ENCODE measurements around the gene ID3.
"Not testable (repeated sequence)": the region's sequence is repeated elsewhere in the genome, so short reads cannot be mapped to it uniquely, and the experiment has no call there.

ID3 gene

GRCh38 chr1:23548704-23549143 is 10.6 kb downstream of the ID3 start:
- H3K27me3 Mint-ChIP-seq, result no peaks in the 10 kb centered on the region
- H3K4me3 Mint-ChIP-seq, result no peak overlapping the region
- no peaks in the 10 kb centered on the region for H3K9me3 Mint-ChIP-seq
- no peak overlapping the region for H3K27ac Mint-ChIP-seq
- peaks cover 25% of the 10 kb centered on the region for H3K4me1 Mint-ChIP-seq
- H3K36me3 Mint-ChIP-seq, result no peaks in the 10 kb centered on the region

- H3K27ac Mint-ChIP-seq, result no peak overlapping the region
- no peaks in the 10 kb centered on the region for H3K9me3 Mint-ChIP-seq
- peaks cover 16% of the 10 kb centered on the region for H3K4me1 Mint-ChIP-seq
- H3K27me3 Mint-ChIP-seq, result no peaks in the 10 kb centered on the region
- H3K4me3 Mint-ChIP-seq, result no peak overlapping the region
- H3K36me3 Mint-ChIP-seq, result no peaks in the 10 kb centered on the region
Observed at GRCh38 chr1:23546897-23547584, 12.3 kb downstream of the ID3 start.

- no peak overlapping the region for H3K4me3 Mint-ChIP-seq
- no peak overlapping the region for H3K27ac Mint-ChIP-seq
- H3K9me3 Mint-ChIP-seq, result no peaks in the 10 kb centered on the region
- peaks cover 10% of the 10 kb centered on the region for H3K4me1 Mint-ChIP-seq
- no peaks in the 10 kb centered on the region for H3K36me3 Mint-ChIP-seq
- no peaks in the 10 kb centered on the region for H3K27me3 Mint-ChIP-seq
Observed at GRCh38 chr1:23545851-23546250, 13.4 kb downstream of the ID3 start.

GRCh38 chr1:23544444-23545389 is 14.6 kb downstream of the ID3 start:
- Mint-ChIP-seq H3K27ac (peak overlapping the region; percentile 65), H3K36me3 (no peaks in the 10 kb centered on the region), H3K4me3 (no peak overlapping the region), H3K4me1 (peaks cover 11% of the 10 kb centered on the region), H3K27me3 (no peaks in the 10 kb centered on the region), H3K9me3 (no peaks in the 10 kb centered on the region)

GRCh38 chr1:23543707-23544443 is 15.4 kb downstream of the ID3 start:
- no peaks in the 10 kb centered on the region for H3K9me3 Mint-ChIP-seq
- H3K36me3 Mint-ChIP-seq, result no peaks in the 10 kb centered on the region
- H3K4me3 Mint-ChIP-seq, result no peak overlapping the region
- H3K4me1 Mint-ChIP-seq, result peaks cover 13% of the 10 kb centered on the region
- H3K27me3 Mint-ChIP-seq, result no peaks in the 10 kb centered on the region
- no peak overlapping the region for H3K27ac Mint-ChIP-seq

- H3K27me3 Mint-ChIP-seq, H3K4me3 Mint-ChIP-seq, H3K9me3 Mint-ChIP-seq, H3K27ac Mint-ChIP-seq, H3K36me3 Mint-ChIP-seq: not testable (repeated sequence)
- H3K4me1 Mint-ChIP-seq, result peaks cover 13% of the 10 kb centered on the region
Observed at GRCh38 chr1:23542940-23543339, 16.4 kb downstream of the ID3 start.

- H3K9me3 Mint-ChIP-seq, result no peaks in the 10 kb centered on the region
- peaks cover 11% of the 10 kb centered on the region for H3K4me1 Mint-ChIP-seq
- H3K27me3 Mint-ChIP-seq, result no peaks in the 10 kb centered on the region
- H3K36me3 Mint-ChIP-seq, result no peaks in the 10 kb centered on the region
- H3K27ac Mint-ChIP-seq, result peak overlapping the region; percentile 8
- peak overlapping the region; percentile 6 for H3K4me3 Mint-ChIP-seq
Observed at GRCh38 chr1:23539698-23540266, 19.5 kb downstream of the ID3 start.

GRCh38 chr1:23537296-23537973 is 21.9 kb downstream of the ID3 start:
- H3K36me3 Mint-ChIP-seq, result no peaks in the 10 kb centered on the region
- H3K27ac Mint-ChIP-seq, result no peak overlapping the region
- H3K9me3 Mint-ChIP-seq, result no peaks in the 10 kb centered on the region
- no peak overlapping the region for H3K4me3 Mint-ChIP-seq
- peaks cover 14% of the 10 kb centered on the region for H3K4me1 Mint-ChIP-seq
- H3K27me3 Mint-ChIP-seq, result no peaks in the 10 kb centered on the region

- H3K4me3 Mint-ChIP-seq, result no peak overlapping the region
- H3K9me3 Mint-ChIP-seq, result no peaks in the 10 kb centered on the region
- H3K36me3 Mint-ChIP-seq, result no peaks in the 10 kb centered on the region
- H3K4me1 Mint-ChIP-seq, result peaks cover 38% of the 10 kb centered on the region
- H3K27me3 Mint-ChIP-seq, result peaks cover 1% of the 10 kb centered on the region
- H3K27ac Mint-ChIP-seq, result no peak overlapping the region
Observed at GRCh38 chr1:23533246-23534023, 25.9 kb downstream of the ID3 start.

- H3K4me1 Mint-ChIP-seq, result peaks cover 56% of the 10 kb centered on the region
- no peaks in the 10 kb centered on the region for H3K36me3 Mint-ChIP-seq
Observed at GRCh38 chr1:23531562-23532094, 27.7 kb downstream of the ID3 start.

GRCh38 chr1:23530747-23531561 is 28.3 kb downstream of the ID3 start, which contains the start of gene E2F2:
Gene E2F2 (minus strand): TSS chr1:23531233. CDS start chr1:23530793, 440 bp downstream.
- H3K27ac Mint-ChIP-seq, result peak within 1 kb of the TSS; percentile 88
- H3K4me3 Mint-ChIP-seq, result peak within 1 kb of the TSS; percentile 91
- H3K27me3 Mint-ChIP-seq, result peaks cover 1% of the 10 kb centered on the region
- H3K9me3 Mint-ChIP-seq, result no peaks in the 10 kb centered on the region
- H3K4me1 Mint-ChIP-seq, result peaks cover 63% of the 10 kb centered on the region
- H3K36me3 Mint-ChIP-seq, result no peaks in the 10 kb centered on the region

More at GRCh38 chr1:23531562-23532094, 27.7 kb downstream of the ID3 start:
- Mint-ChIP-seq H3K27me3 (peaks cover 1% of the 10 kb centered on the region), H3K27ac (peak overlapping the region; percentile 88), H3K4me3 (peak overlapping the region; percentile 91), H3K9me3 (no peaks in the 10 kb centered on the region)

GRCh38 chr1:23530087-23530746 is 29.1 kb downstream of the ID3 start:
- H3K4me1 Mint-ChIP-seq, result peaks cover 70% of the 10 kb centered on the region
- no peaks in the 10 kb centered on the region for H3K9me3 Mint-ChIP-seq
- H3K27ac Mint-ChIP-seq, result no peak overlapping the region
- H3K36me3 Mint-ChIP-seq, result no peaks in the 10 kb centered on the region
- peak overlapping the region; percentile 51 for H3K4me3 Mint-ChIP-seq
- peaks cover 1% of the 10 kb centered on the region for H3K27me3 Mint-ChIP-seq

All from activated naive CD4-positive, alpha-beta T cell treated with anti-CD3 and anti-CD28 coated beads, Interleukin-2, amount 50 U/mL, for 24 hours (primary cell).